SK-N-SH (cell line): ENCODE results near the gene ADRA1B.

Source experiments
- FOXJ3 ChIP-seq: sonication (generic); formaldehyde crosslinking; IDR thresholded peaks from 2 replicates; pipeline ENCODE4 v1.5.1; 2020; ENCODE audit warnings: mild to moderate bottlenecking, missing genetic modification reagents
- GABPA ChIP-seq: IDR thresholded peaks from 2 replicates; pipeline ENCODE4 v1.4.0; 2012; ENCODE audit warnings: low read depth, mild to moderate bottlenecking
- JUND ChIP-seq: IDR thresholded peaks from 2 replicates; pipeline ENCODE4 v1.4.0; 2012
- NFIC ChIP-seq: IDR thresholded peaks from 2 replicates; pipeline ENCODE4 v1.4.0; 2012; ENCODE audit warnings: borderline replicate concordance
- POLR2AphosphoS5 ChIP-seq: IDR thresholded peaks from 2 replicates; pipeline ENCODE4 v1.6.1; 2012; ENCODE audit warnings: low read depth, low read length
- RFX5 ChIP-seq: IDR thresholded peaks from 2 replicates; pipeline ENCODE4 v1.6.1; 2012; ENCODE audit warnings: mild to moderate bottlenecking, improper control_type of control experiment, low read length
- TAF1 ChIP-seq: IDR thresholded peaks from 2 replicates; pipeline ENCODE4 v1.6.1; 2012; ENCODE audit warnings: low read depth, mild to moderate bottlenecking, low read length, moderate library complexity, borderline replicate concordance
- TCF12 ChIP-seq: IDR thresholded peaks from 2 replicates; pipeline ENCODE4 v1.4.0; 2012
- TF ChIP-seq, protein P1 (sequence below): IDR thresholded peaks from 2 replicates; pipeline ENCODE4 v1.6.1; 2012; ENCODE audit warnings: mild to moderate bottlenecking, low read depth, low read length, moderate library complexity
- TF ChIP-seq, protein P2 (sequence below): fragments of 200-600 bp; sonication (generic); IDR thresholded peaks from 2 replicates; pipeline ENCODE4 v1.6.1; 2017; ENCODE audit warnings: antibody characterized with exemption, mild to moderate bottlenecking, moderate library complexity
- TF ChIP-seq, protein P3 (sequence below): fragments of 150-350 bp; IDR thresholded peaks from 2 replicates; pipeline ENCODE4 v1.6.1; 2017; ENCODE audit warnings: antibody characterized with exemption, low read length, low read depth, borderline replicate concordance

DNA sequence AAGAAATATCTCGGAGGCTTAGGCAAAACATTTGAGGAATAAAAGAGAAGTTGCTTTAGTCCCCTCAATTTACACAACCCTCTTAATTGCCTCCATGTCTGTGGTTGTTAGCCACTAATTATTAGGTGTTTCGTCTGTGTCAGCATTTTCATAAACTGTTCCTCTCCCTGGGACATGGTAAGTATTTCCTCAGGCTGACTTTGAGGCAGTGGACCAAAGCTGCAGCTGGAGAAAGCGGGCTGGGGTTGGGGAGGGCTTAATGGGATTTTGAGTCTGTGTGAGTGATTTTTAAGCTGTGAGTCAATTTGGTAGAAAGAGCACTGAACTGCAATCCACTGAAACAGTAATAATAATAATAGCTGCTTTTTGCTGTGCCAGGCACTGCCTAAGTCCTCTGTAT, 79.6 kb downstream of the ADRA1B start:
- TF ChIP-seq POLR2AphosphoS5 (no peak), RFX5 (no peak), GABPA (no peak), JUND (no peak), NFIC (no peak), FOXJ3 (no peak), TCF12 (no peak), TAF1 (no peak)
- TF ChIP-seq, protein P1, sequence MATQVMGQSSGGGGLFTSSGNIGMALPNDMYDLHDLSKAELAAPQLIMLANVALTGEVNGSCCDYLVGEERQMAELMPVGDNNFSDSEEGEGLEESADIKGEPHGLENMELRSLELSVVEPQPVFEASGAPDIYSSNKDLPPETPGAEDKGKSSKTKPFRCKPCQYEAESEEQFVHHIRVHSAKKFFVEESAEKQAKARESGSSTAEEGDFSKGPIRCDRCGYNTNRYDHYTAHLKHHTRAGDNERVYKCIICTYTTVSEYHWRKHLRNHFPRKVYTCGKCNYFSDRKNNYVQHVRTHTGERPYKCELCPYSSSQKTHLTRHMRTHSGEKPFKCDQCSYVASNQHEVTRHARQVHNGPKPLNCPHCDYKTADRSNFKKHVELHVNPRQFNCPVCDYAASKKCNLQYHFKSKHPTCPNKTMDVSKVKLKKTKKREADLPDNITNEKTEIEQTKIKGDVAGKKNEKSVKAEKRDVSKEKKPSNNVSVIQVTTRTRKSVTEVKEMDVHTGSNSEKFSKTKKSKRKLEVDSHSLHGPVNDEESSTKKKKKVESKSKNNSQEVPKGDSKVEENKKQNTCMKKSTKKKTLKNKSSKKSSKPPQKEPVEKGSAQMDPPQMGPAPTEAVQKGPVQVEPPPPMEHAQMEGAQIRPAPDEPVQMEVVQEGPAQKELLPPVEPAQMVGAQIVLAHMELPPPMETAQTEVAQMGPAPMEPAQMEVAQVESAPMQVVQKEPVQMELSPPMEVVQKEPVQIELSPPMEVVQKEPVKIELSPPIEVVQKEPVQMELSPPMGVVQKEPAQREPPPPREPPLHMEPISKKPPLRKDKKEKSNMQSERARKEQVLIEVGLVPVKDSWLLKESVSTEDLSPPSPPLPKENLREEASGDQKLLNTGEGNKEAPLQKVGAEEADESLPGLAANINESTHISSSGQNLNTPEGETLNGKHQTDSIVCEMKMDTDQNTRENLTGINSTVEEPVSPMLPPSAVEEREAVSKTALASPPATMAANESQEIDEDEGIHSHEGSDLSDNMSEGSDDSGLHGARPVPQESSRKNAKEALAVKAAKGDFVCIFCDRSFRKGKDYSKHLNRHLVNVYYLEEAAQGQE = no peak
- TF ChIP-seq, protein P2, sequence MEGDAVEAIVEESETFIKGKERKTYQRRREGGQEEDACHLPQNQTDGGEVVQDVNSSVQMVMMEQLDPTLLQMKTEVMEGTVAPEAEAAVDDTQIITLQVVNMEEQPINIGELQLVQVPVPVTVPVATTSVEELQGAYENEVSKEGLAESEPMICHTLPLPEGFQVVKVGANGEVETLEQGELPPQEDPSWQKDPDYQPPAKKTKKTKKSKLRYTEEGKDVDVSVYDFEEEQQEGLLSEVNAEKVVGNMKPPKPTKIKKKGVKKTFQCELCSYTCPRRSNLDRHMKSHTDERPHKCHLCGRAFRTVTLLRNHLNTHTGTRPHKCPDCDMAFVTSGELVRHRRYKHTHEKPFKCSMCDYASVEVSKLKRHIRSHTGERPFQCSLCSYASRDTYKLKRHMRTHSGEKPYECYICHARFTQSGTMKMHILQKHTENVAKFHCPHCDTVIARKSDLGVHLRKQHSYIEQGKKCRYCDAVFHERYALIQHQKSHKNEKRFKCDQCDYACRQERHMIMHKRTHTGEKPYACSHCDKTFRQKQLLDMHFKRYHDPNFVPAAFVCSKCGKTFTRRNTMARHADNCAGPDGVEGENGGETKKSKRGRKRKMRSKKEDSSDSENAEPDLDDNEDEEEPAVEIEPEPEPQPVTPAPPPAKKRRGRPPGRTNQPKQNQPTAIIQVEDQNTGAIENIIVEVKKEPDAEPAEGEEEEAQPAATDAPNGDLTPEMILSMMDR = no peak
- TF ChIP-seq, protein P3, sequence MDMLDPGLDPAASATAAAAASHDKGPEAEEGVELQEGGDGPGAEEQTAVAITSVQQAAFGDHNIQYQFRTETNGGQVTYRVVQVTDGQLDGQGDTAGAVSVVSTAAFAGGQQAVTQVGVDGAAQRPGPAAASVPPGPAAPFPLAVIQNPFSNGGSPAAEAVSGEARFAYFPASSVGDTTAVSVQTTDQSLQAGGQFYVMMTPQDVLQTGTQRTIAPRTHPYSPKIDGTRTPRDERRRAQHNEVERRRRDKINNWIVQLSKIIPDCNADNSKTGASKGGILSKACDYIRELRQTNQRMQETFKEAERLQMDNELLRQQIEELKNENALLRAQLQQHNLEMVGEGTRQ = no peak
